Activated CD4-positive, alpha-beta memory T cell treated with anti-CD3 and anti-CD28 coated beads for 36 hours (primary cell): ENCODE results near the gene CLIC4. TPM values are rescaled to one million over a fixed set of nuclear protein-coding genes. Genes with fewer than 3 reads are reported as not detected.
"Not testable (repeated sequence)": the region's sequence is repeated elsewhere in the genome, so short reads cannot be mapped to it uniquely, and the experiment has no call there.

Experiments used
- CTCF ChIA-PET: fragments of 350-600 bp; sonication (Branson Sonifier 250); formaldehyde crosslinking; loops from one replicate; lab custom pipeline; 2021; ENCODE audit warnings: antibody characterized with exemption, inconsistent platforms; lab: Charles Lee
- POLR2A ChIA-PET: fragments of 350-600 bp; sonication (Branson Sonifier 250); formaldehyde crosslinking; loops from one replicate; lab custom pipeline; 2021; ENCODE audit warnings: antibody characterized with exemption; lab: Charles Lee
- DNase-seq: peaks from one replicate; pipeline ENCODE4 v3.0.0-alpha.2; 2020
- H3K27ac Mint-ChIP-seq: one replicate; pipeline ENCODE4 v1.8.0; 2021; ENCODE audit warnings: mixed read lengths
- H3K27me3 Mint-ChIP-seq: one replicate; pipeline ENCODE4 v1.8.0; 2021; ENCODE audit warnings: mixed read lengths
- H3K36me3 Mint-ChIP-seq: one replicate; pipeline ENCODE4 v1.8.0; 2021; ENCODE audit warnings: mixed read lengths
- H3K4me1 Mint-ChIP-seq: one replicate; pipeline ENCODE4 v1.8.0; 2021; ENCODE audit warnings: low read depth, mixed read lengths
- H3K4me3 Mint-ChIP-seq: one replicate; pipeline ENCODE4 v1.8.0; 2021; ENCODE audit warnings: mild to moderate bottlenecking, mixed read lengths
- H3K9me3 Mint-ChIP-seq: one replicate; pipeline ENCODE4 v1.8.0; 2021; ENCODE audit warnings: mixed read lengths
- intact Hi-C: fragments of 100-400 bp; cut with micrococcal nuclease; formaldehyde crosslinking; loops from one replicate; pipeline ENCODE4 v1.15.1; 2023
- total RNA-seq, 2 experiments: library from RNA; stranded (reverse); gene quantifications; one replicate each; pipeline ENCODE4 v1.2.3, GENCODE V29; 2021

Gene CLIC4
- total RNA-seq, 2 experiments from 2014 or later: 25.5 to 26.3 TPM

GRCh38 chr1:24754229-24754628 is 9.0 kb downstream of the CLIC4 start:
- H3K4me1 Mint-ChIP-seq: no peaks in the 10 kb centered on the region
- H3K36me3 Mint-ChIP-seq: no peaks in the 10 kb centered on the region
- no peak overlapping the region for H3K4me3 Mint-ChIP-seq
- H3K27me3 Mint-ChIP-seq: peaks cover 1% of the 10 kb centered on the region
- ChIA-PET POLR2A (no interaction called here), CTCF (no interaction called here)
- DNase-seq: no peak
- intact Hi-C loops: no loop called here
- no peaks in the 10 kb centered on the region for H3K9me3 Mint-ChIP-seq
- H3K27ac Mint-ChIP-seq: no peak overlapping the region

- intact Hi-C loops, H3K27ac Mint-ChIP-seq, H3K4me3 Mint-ChIP-seq, POLR2A ChIA-PET, CTCF ChIA-PET, H3K9me3 Mint-ChIP-seq, DNase-seq, H3K27me3 Mint-ChIP-seq, H3K36me3 Mint-ChIP-seq, H3K4me1 Mint-ChIP-seq: not testable (repeated sequence)
Observed at GRCh38 chr1:24755323-24755722, 10.1 kb downstream of the CLIC4 start.

- no peaks in the 10 kb centered on the region for H3K4me1 Mint-ChIP-seq
- H3K4me3 Mint-ChIP-seq: no peak overlapping the region
- no peaks in the 10 kb centered on the region for H3K36me3 Mint-ChIP-seq
- ChIA-PET POLR2A (interaction anchor here (0.6 to 0.7 kb wide), 2 partner anchors 145 to 811 kb away, joined by 4 read pairs; no protein-coding TSS in a partner anchor), CTCF (no interaction called here)
- intact Hi-C loops: no loop called here
- H3K27ac Mint-ChIP-seq: no peak overlapping the region
- H3K27me3 Mint-ChIP-seq: peaks cover 1% of the 10 kb centered on the region
- no peak for DNase-seq
- no peaks in the 10 kb centered on the region for H3K9me3 Mint-ChIP-seq
Observed at GRCh38 chr1:24756395-24756794, 11.1 kb downstream of the CLIC4 start.

- H3K4me3 Mint-ChIP-seq: no peak overlapping the region
- no peak overlapping the region for H3K27ac Mint-ChIP-seq
- intact Hi-C loops: no loop called here
- H3K36me3 Mint-ChIP-seq: no peaks in the 10 kb centered on the region
- CTCF ChIA-PET: interaction anchor here (0.9 kb wide), 1 partner anchor 71 kb away, joined by 3 read pairs; no protein-coding TSS in a partner anchor
- H3K27me3 Mint-ChIP-seq: peaks cover 1% of the 10 kb centered on the region
- no peak for DNase-seq
- no peaks in the 10 kb centered on the region for H3K9me3 Mint-ChIP-seq
- H3K4me1 Mint-ChIP-seq: no peaks in the 10 kb centered on the region
- POLR2A ChIA-PET: no interaction called here
Observed at GRCh38 chr1:24759492-24759891, 14.2 kb downstream of the CLIC4 start.

- no peak overlapping the region for H3K27ac Mint-ChIP-seq
- H3K27me3 Mint-ChIP-seq: peaks cover 1% of the 10 kb centered on the region
- intact Hi-C loops: no loop called here
- H3K4me3 Mint-ChIP-seq: no peak overlapping the region
- H3K36me3 Mint-ChIP-seq: no peaks in the 10 kb centered on the region
- H3K4me1 Mint-ChIP-seq: no peaks in the 10 kb centered on the region
- no peak for DNase-seq
- POLR2A ChIA-PET: no interaction called here
- no peaks in the 10 kb centered on the region for H3K9me3 Mint-ChIP-seq
- CTCF ChIA-PET: interaction anchor here (2.2 kb wide), 1 partner anchor 73 kb away, joined by 6 read pairs; no protein-coding TSS in a partner anchor
Observed at GRCh38 chr1:24761582-24761981, 16.3 kb downstream of the CLIC4 start.

GRCh38 chr1:24762133-24762676 is 17.0 kb downstream of the CLIC4 start:
- Mint-ChIP-seq H3K27ac (no peak overlapping the region), H3K27me3 (peaks cover 1% of the 10 kb centered on the region), H3K9me3 (no peaks in the 10 kb centered on the region), H3K4me3 (no peak overlapping the region), H3K4me1 (no peaks in the 10 kb centered on the region), H3K36me3 (no peaks in the 10 kb centered on the region)
- intact Hi-C loops: no loop called here
- CTCF ChIA-PET: interaction anchor here (2.2 kb wide), 1 partner anchor 74 kb away, joined by 6 read pairs; no protein-coding TSS in a partner anchor
- POLR2A ChIA-PET: no interaction called here
- no peak for DNase-seq

GRCh38 chr1:24763671-24764070 is 18.4 kb downstream of the CLIC4 start:
- Mint-ChIP-seq H3K9me3 (no peaks in the 10 kb centered on the region), H3K27ac (no peak overlapping the region), H3K36me3 (no peaks in the 10 kb centered on the region), H3K4me3 (no peak overlapping the region), H3K4me1 (no peaks in the 10 kb centered on the region), H3K27me3 (peaks cover 1% of the 10 kb centered on the region)
- POLR2A ChIA-PET: no interaction called here
- intact Hi-C loops: no loop called here
- CTCF ChIA-PET: interaction anchor here (2.2 kb wide), 1 partner anchor 75 kb away, joined by 6 read pairs; no protein-coding TSS in a partner anchor
- no peak for DNase-seq

GRCh38 chr1:24764439-24764838 is 19.2 kb downstream of the CLIC4 start:
- CTCF ChIA-PET: no interaction called here
- Mint-ChIP-seq H3K4me3 (no peak overlapping the region), H3K9me3 (no peaks in the 10 kb centered on the region), H3K4me1 (no peaks in the 10 kb centered on the region), H3K27ac (no peak overlapping the region), H3K36me3 (no peaks in the 10 kb centered on the region), H3K27me3 (no peaks in the 10 kb centered on the region)
- DNase-seq: no peak
- intact Hi-C loops: no loop called here
- POLR2A ChIA-PET: no interaction called here

GRCh38 chr1:24764848-24765247 is 19.6 kb downstream of the CLIC4 start:
- no peaks in the 10 kb centered on the region for H3K9me3 Mint-ChIP-seq
- no peak overlapping the region for H3K27ac Mint-ChIP-seq
- intact Hi-C loops: no loop called here
- no peaks in the 10 kb centered on the region for H3K36me3 Mint-ChIP-seq
- DNase-seq: no peak
- ChIA-PET CTCF (no interaction called here), POLR2A (no interaction called here)
- H3K27me3 Mint-ChIP-seq: no peaks in the 10 kb centered on the region
- H3K4me3 Mint-ChIP-seq: no peak overlapping the region
- H3K4me1 Mint-ChIP-seq: no peaks in the 10 kb centered on the region

GRCh38 chr1:24765308-24765988 is 20.2 kb downstream of the CLIC4 start:
- no peaks in the 10 kb centered on the region for H3K27me3 Mint-ChIP-seq
- H3K36me3 Mint-ChIP-seq: no peaks in the 10 kb centered on the region
- H3K27ac Mint-ChIP-seq: no peak overlapping the region
- no peaks in the 10 kb centered on the region for H3K9me3 Mint-ChIP-seq
- CTCF ChIA-PET: no interaction called here
- H3K4me1 Mint-ChIP-seq: no peaks in the 10 kb centered on the region
- H3K4me3 Mint-ChIP-seq: no peak overlapping the region
- intact Hi-C loops: no loop called here
- DNase-seq: no peak
- POLR2A ChIA-PET: no interaction called here

GRCh38 chr1:24767351-24767750 is 22.1 kb downstream of the CLIC4 start:
- CTCF ChIA-PET: interaction anchor here (0.6 kb wide), 1 partner anchor 126 kb away, joined by 3 read pairs; no protein-coding TSS in a partner anchor
- Mint-ChIP-seq H3K27me3 (no peaks in the 10 kb centered on the region), H3K9me3 (no peaks in the 10 kb centered on the region), H3K36me3 (no peaks in the 10 kb centered on the region), H3K27ac (no peak overlapping the region), H3K4me3 (no peak overlapping the region), H3K4me1 (peaks cover 4% of the 10 kb centered on the region)
- intact Hi-C loops: no loop called here
- POLR2A ChIA-PET: no interaction called here
- DNase-seq: no peak

- ChIA-PET CTCF (interaction anchor here (0.6 kb wide), 1 partner anchor 161 kb away, joined by 3 read pairs; the partner anchor contains the start of gene RUNX3), POLR2A (no interaction called here)
- H3K4me3 Mint-ChIP-seq: no peak overlapping the region
- DNase-seq: no peak
- no peak overlapping the region for H3K27ac Mint-ChIP-seq
- no peaks in the 10 kb centered on the region for H3K27me3 Mint-ChIP-seq
- no peaks in the 10 kb centered on the region for H3K9me3 Mint-ChIP-seq
- intact Hi-C loops: no loop called here
- peaks cover 4% of the 10 kb centered on the region for H3K4me1 Mint-ChIP-seq
- H3K36me3 Mint-ChIP-seq: no peaks in the 10 kb centered on the region
Observed at GRCh38 chr1:24768873-24769605, 23.8 kb downstream of the CLIC4 start.
